ENCODE results near the gene SVIP.

Gene SVIP

GRCh38 chr11:22787551-22788162, 41.9 kb downstream of the SVIP start:
- DNase-seq, result peak; percentile 33 to 40

GRCh38 chr11:22787055-22787454, 42.5 kb downstream of the SVIP start:
- DNase-seq, result no peak

- no peak for DNase-seq
Measured at GRCh38 chr11:22786475-22786874, 43.1 kb downstream of the SVIP start.

GRCh38 chr11:22785251-22785650, 44.4 kb downstream of the SVIP start:
- DNase-seq, result no peak

- DNase-seq, result peak; percentile 1 to 2
Measured at GRCh38 chr11:22780952-22781593, 48.5 kb downstream of the SVIP start.

- DNase-seq, result no peak
Measured at GRCh38 chr11:22779850-22780249, 49.8 kb downstream of the SVIP start.

- peak; percentile 15 to 47 for DNase-seq
Measured at GRCh38 chr11:22778642-22779041, 51.0 kb downstream of the SVIP start.

- no peak for DNase-seq
Measured at GRCh38 chr11:22775248-22775647, 54.4 kb downstream of the SVIP start.

GRCh38 chr11:22774716-22775115, 54.9 kb downstream of the SVIP start:
- DNase-seq, result no peak

- no peak for DNase-seq
Measured at GRCh38 chr11:22769081-22769480, 60.5 kb downstream of the SVIP start.
